NCI-H2227 (cell line): ENCODE measurements around the gene LGALS9B.
"Not testable (repeated sequence)": the region's sequence is repeated elsewhere in the genome, so short reads cannot be mapped to it uniquely, and the experiment has no call there.

ENCODE experiments used
- DNase-seq: peaks from one replicate; lab custom pipeline; 2025; ENCODE audit not compliant: unreplicated experiment; lab: John Stamatoyannopoulos, UW

The LGALS9B gene

GRCh38 chr17:20467447-20467846, at the start of gene LGALS9B:
TSS of gene LGALS9B (minus strand) at chr17:20467539. CDS start at chr17:20467470, 69 bp downstream.
- not testable (repeated sequence) for DNase-seq

DNA sequence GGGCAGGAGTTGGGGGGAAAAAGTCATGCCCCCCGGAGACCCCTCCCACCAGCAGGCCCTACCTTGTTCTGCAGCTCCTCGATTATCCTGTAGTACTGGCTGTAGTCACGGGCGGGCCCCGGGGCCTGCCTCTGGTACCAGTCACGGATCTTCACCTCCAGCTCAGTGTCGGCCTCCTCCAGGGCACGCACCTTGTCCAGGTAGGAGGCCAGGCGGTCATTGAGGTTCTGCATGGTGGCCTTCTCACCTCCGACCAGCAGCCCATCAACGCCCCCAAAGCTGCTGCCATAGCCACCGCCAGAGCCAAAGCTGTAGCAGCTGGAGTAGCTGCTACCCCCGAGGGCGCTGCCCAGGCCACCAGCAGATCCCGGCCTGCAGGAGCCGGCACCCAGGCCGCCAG, 49.6 kb upstream of the LGALS9B start:
- not testable (repeated sequence) for DNase-seq

DNA sequence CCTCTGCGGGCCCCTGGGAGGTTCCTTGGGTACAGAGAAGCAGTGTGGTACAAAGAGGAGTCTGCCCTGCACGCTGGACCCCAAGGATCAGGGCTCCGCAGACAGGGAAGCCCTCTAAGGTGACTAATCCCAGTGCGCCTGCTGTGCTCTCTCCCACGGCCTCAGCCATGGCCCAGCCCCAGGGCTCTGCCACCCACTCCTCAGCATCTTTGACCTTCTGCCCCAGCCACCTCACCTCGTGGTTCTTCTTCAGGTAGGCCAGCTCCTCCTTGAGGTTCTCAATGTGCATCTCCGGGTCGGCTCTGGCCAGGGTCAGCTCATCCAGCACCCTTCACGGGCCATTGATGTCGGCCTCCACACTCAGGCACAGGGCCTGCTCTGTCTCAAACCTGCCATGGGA, 47.8 kb upstream of the LGALS9B start:
- DNase-seq, result not testable (repeated sequence)

- DNase-seq, result not testable (repeated sequence)
Measured at GRCh38 chr17:20513539-20513938, 46.2 kb upstream of the LGALS9B start.

GRCh38 chr17:20512378-20512777, 45.0 kb upstream of the LGALS9B start:
- DNase-seq, result not testable (repeated sequence)

DNA sequence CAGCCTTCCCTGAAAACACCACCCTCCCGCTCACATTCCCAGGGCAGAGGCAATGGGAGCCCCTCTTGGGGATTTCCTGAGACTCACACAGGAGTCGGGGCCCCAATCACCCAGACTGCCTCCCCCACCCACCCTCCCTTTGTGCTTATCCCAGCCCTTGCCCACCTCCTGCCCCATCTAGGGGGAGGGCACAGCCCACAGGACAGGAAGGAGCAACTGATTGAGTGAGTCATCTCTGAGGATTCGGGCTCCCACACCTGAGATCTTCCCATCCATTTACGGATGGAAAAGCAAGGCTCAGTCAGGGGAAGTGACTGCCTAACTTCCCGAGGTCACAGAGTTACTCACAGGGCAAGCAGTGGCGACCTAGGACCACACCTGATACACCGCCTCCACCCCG, 44.4 kb upstream of the LGALS9B start:
- DNase-seq, result not testable (repeated sequence)

DNA sequence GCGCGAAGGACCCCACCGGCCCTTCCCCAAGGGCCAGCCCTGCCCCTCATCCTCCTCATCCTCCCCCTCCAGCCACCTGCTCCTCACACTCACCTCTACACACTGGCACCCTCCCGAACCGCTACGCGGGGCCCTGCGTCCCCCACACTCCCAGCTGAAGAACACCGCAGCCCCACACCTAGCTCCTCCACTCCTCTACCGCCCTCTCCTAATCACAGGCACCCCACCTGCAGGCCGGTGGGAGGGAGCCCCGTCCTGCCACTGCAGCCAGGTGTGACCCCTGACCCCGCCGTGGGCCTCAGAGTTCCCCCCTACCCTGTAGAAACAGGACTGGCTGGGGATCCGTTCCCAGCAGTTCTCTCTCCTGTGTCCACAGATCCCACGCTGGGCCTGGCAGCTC, 38.0 kb upstream of the LGALS9B start:
- DNase-seq, result not testable (repeated sequence)

DNA sequence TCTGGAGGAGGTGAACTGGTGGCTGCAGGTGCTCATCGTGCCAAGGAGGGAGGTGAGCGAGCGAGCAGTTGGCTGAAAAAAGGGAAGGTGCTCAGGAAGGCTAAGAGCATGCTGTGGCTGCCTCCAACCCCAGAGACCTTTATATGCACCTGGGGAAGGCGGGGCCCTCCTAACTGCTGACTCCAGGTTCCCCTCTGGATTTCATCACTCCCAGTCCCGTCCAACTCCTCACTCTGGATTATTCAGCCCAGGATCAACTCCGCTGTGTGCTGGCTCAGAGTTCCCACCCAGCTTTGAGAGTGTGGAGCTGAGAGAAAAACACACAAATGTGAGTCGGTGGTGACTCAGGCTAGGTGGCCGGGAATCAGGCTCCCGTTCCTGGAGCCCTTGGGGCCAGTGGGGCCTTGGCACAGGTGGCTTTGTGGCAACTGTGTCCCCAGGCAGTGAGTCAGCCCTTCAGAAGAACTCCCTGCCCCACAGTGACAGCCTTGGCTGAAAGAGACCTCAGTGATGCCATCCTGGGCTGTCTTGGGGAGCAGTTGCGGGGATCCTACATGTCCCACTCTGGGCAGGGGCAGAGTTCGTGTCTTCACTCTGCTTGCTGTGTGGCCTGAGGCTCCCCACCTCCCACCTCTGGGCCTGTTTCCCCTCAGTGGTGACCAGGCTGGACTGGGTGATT, 37.2 kb upstream of the LGALS9B start:
- DNase-seq, result not testable (repeated sequence)

DNA sequence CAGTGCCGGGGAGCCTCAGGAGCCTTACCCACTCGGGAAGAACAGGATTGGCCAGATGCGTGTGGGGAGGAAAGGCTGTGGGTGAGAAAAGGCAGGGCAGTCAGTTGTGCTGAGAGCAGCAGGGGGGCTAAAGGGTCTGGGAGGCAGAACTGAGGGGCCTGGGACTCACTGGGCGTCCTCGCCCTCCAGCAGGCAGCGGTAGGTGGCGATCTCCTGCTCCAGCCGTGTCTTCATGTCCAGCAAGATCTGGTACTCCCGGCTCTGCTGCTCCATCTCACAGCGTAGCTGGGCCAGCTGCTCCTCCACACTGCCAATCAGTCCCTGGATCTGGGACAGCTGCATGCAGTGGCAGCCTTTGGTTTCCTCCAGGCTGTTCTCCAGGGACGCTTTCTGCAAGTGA, 34.6 kb upstream of the LGALS9B start:
- not testable (repeated sequence) for DNase-seq

DNA sequence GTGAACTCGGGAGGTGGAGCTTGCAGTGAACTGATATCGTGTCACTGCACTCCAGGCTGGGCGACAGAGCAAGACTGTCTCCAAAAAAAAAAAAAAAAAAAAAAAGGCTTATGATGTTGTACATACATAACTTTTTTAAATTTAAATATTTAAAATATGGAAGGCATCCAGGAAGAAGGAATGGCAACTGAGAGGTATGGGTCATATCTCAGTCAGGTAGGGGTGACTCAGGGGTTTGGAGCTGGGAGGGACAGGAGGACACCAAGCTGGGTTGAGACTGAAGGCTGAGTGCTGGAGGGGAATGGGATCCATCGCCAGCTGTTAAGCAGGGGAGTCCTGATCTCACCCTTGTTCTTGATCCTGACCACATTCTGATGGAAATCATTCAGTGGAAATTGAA, 33.0 kb upstream of the LGALS9B start:
- DNase-seq, result not testable (repeated sequence)

GRCh38 chr17:20495420-20495819, 28.1 kb upstream of the LGALS9B start:
- not testable (repeated sequence) for DNase-seq

DNA sequence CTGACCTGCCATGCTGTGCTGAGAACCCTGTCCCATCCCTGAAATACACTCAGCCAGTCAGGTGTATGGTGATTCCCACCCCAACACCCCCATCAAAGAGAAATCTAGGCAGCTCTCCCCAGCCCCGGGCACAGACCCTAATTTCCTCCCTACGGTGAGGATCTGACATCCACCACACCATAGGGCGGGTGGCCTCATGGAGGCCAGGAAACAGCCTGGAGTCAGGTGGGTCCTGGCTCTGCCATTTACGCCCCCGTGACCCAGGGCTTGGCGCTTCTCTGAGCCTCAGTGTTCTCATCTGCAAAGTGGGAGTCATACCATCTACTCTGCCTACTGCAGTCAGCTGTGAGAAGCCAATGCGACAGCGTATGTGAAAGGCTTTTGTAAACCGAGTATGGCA, 27.4 kb upstream of the LGALS9B start:
- not testable (repeated sequence) for DNase-seq

DNA sequence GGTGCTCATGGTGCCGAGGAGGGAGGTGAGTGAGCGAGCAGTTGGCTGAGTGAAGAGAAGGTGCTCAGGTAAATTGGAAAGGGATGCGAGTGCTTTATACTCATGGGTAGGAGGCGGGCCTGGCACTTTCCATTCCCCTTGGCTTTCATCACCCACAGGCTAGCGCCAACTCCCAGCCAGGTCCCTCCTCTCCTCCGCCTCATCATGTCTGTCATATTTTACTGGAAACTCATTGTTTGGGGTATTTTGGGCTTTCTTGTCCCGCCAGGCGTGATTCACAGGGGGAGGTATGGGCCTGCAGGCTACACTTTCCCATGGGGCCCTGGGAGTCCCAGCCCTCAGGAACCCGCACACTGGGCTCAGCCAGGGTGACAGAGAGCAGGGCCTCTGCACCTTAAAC, 26.8 kb upstream of the LGALS9B start:
- DNase-seq, result not testable (repeated sequence)

- DNase-seq, result not testable (repeated sequence)
Measured at GRCh38 chr17:20492971-20493370, 25.6 kb upstream of the LGALS9B start.

GRCh38 chr17:20492099-20492498, 24.8 kb upstream of the LGALS9B start:
- DNase-seq, result not testable (repeated sequence)

DNA sequence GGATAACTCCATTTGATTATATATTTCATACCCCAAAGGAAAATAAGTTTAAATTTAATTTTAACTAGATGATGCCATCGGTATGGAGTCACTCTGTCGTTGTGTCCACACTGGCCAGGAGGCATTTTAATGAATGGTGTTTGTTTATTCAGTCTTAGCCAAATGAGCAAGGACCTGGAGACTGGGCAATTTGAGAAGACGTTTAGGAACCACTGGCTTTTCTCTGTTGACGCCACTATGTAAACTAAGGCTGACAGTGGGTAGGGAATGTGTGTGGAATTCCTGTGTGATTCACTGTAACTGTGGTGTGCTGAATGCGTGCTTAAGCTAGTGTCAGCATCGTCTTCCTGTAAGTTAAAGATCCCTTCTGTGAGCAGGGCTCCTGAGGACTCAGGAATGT, 17.6 kb upstream of the LGALS9B start:
- not testable (repeated sequence) for DNase-seq

- DNase-seq, result not testable (repeated sequence)
Measured at GRCh38 chr17:20479889-20480591, 12.7 kb upstream of the LGALS9B start.

GRCh38 chr17:20477398-20478071, 10.2 kb upstream of the LGALS9B start:
- not testable (repeated sequence) for DNase-seq

DNA sequence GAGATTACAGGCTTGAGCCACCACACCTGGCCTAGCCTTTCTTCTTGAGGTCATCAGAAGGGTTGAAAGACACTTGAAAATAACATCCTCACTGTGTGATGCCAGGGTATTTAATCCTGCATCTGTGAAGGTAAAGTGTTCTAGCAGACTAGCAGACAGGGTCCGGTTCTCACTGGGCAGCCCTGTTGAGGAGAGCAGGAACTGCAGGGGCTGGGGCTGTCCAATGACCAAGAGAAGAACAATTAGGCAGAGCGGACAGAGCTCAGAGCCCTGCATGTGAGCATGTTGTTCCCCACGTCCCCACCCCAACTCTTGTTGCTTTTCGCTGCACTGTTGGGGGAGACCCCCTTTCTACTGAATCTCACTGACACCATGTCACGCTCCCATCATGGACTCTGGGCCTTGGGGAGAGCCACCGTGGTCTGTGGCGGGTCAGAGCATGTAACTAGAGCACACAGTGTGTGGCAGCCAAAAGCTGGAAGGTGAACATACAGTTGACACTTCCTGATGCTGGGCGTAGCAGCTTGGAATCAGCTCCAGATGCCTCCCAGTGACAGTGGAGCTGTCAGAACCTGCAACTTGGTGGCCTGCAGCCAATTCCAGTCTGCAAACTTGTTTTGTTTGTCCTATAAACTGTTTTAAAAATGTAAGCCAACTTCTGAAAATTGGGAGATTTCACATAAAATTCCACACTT, 7.9 kb upstream of the LGALS9B start:
- not testable (repeated sequence) for DNase-seq

GRCh38 chr17:20474081-20474480, 6.7 kb upstream of the LGALS9B start:
- DNase-seq, result not testable (repeated sequence)

DNA sequence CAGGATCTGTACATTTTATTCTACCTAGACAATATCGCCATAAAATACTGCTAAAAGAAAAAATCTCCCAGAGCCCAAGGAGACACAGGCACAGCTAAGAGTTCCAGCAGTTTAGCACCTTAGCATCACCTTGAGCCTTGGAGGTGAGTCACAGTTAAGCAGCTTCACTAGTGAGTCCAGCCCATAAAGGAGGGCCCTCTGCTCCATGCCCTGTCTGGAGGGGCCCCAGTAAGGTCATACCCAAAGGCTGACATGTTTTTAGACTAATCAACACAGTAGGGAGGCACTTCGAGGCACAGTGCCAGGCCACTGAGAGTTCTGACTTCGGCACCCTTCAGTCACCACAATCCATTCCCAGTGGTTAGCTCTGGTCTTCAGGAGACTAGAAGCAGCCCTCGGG, 2.6 kb upstream of the LGALS9B start:
- not testable (repeated sequence) for DNase-seq
